Stomach (tissue), 9 donors: Measurements from ENCODE around the gene ARL15. TPM values are rescaled to one million over a fixed set of nuclear protein-coding genes. Genes with fewer than 3 reads are reported as not detected.

Source experiments
- DNase-seq, 2 donors: peaks; one replicate each; pipeline versions ENCODE4 v3.0.0 to v3.0.0-alpha.2; 2013 to 2019
- H3K27ac ChIP-seq, 5 donors: fragments of 200-600 bp in 4 of 5; sonication (generic) in 4 of 5; one replicate each; pipeline ENCODE4 v1.5.1; 2013 to 2019; ENCODE audit warnings: mild to moderate bottlenecking in 1 of 5, moderate library complexity in 1 of 5
- H3K27me3 ChIP-seq, 3 donors: fragments of 200-600 bp; sonication (generic); one replicate each; pipeline ENCODE4 v1.5.1; 2017 to 2019; ENCODE audit warnings: mixed run types in 1 of 3
- H3K36me3 ChIP-seq, 4 donors: fragments of 200-600 bp; sonication (generic); 1 replicate in 3 of 4; 2 replicates in 1 of 4; pipeline ENCODE4 v1.5.1; 2016 to 2019
- H3K4me1 ChIP-seq, 4 donors: fragments of 200-600 bp; sonication (generic); one replicate each; pipeline ENCODE4 v1.5.1; 2016 to 2019
- H3K4me3 ChIP-seq, 4 donors: fragments of 200-600 bp; sonication (generic) in 3 of 4; one replicate each; pipeline ENCODE4 v1.5.1; 2016 to 2019; ENCODE audit warnings: mild to moderate bottlenecking in 1 of 4
- H3K9me3 ChIP-seq, 4 donors: fragments of 200-600 bp; sonication (generic); one replicate each; pipeline ENCODE4 v1.5.1; 2016 to 2019
- EP300 ChIP-seq: sonication (generic); formaldehyde crosslinking; IDR thresholded peaks from one replicate; pipeline ENCODE4 v1.6.1; 2017; ENCODE audit warnings: antibody characterized with exemption
- POLR2A ChIP-seq, 4 donors: fragments of 450-650 bp; IDR thresholded peaks; one replicate each; pipeline ENCODE4 v1.6.1; 2016; ENCODE audit warnings: antibody characterized with exemption in 4 of 4, control low read depth in 2 of 4, mild to moderate bottlenecking in 1 of 4, moderate library complexity in 1 of 4
- POLR2AphosphoS5 ChIP-seq, 3 donors: sonication (generic); formaldehyde crosslinking; IDR thresholded peaks; one replicate each; pipeline ENCODE4 v1.6.1; 2016; ENCODE audit warnings: antibody characterized with exemption in 3 of 3
- WGBS, 5 donors: extraction: QIAGEN DNeasy Blood & Tissue Kit in 3 of 5; methylation state at CpG; one replicate each; pipeline versions ENCODE4 v1.1.5 to v1.1.7; 2013 to 2018; 5-methylcytosine and 5-hydroxymethylcytosine counted together
- intact Hi-C: fragments of 100-400 bp; cut with DNase I; formaldehyde crosslinking; loops from one replicate; pipeline ENCODE4 v1.15.1; 2023; ENCODE audit warnings: low total_unique reads
- polyA plus RNA-seq, 3 donors: library from polyadenylated mRNA; stranded (reverse); fragments of 200-250 nt; gene quantifications; one replicate each; pipeline ENCODE4 v1.2.3, GENCODE V29; 2013
- total RNA-seq, 5 donors: library from RNA; depleted of rRNA; stranded (reverse); fragments of >200 nt; gene quantifications; one replicate each; pipeline versions ENCODE4 v1.1.0 to v1.2.3, GENCODE V29; 2014 to 2016
- TF ChIP-seq, protein P1 (sequence below), 7 experiments: fragments of 450-650 bp in 4 of 7; fragments of 200-600 bp in 3 of 7; sonication (generic) in 3 of 7; IDR thresholded peaks; one replicate each; pipeline ENCODE4 v1.5.1; 2016 to 2019; ENCODE audit warnings: antibody characterized with exemption in 7 of 7, control low read depth in 2 of 7, mild to moderate bottlenecking in 1 of 7
- donor health status: healthy with polysubstance abuse.
- donor health status: Bipolar disorder and iron deficiency.
- donor health status: healthy.

ARL15 gene
- total and polyA plus RNA-seq, 8 donors = 1.7 to 72.7 (median 12.6) TPM

DNA sequence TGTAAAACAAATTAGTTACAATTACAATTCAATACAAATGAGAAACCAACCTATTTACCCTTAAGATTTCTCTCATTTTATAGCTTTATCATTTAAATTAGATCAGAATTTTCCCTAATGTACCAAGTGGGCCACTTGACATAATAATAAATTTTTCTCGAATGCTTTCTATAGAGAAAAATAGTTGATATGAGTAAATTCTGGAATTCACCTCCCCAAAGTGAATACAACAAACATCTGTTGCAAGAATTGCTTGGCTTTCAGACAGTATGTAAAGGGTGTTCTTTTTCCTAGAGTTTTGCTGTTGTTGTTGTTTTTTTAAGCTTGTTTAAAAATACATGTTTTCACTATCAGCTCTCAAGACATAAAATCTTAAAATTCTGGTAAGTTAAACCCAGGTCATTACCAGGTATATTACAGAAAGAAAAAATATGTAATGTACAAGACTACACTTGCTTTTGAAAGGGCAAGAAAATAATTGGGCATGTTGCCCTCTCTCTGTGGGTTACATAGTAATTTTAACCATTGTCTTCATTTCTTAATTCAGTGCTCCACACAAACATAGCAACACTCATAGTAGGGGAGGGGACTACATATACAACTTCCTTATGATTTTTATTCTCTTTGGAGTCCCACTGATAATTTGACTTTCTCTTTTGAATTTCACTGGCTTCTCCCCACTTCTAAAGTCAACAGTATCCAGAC, 200.6 kb downstream of the ARL15 start:
- 79 to 86% (median 81%) methylated on average over 1 of the region's 1 CpG for WGBS, 5 donors
- intact Hi-C loops = no loop called here
- TF ChIP-seq POLR2AphosphoS5 (IDR thresholded peaks at IDR 0.05) (no peak), POLR2A (IDR thresholded peaks at IDR 0.05) (no peak), EP300 (no peak)
- TF ChIP-seq, protein P1, sequence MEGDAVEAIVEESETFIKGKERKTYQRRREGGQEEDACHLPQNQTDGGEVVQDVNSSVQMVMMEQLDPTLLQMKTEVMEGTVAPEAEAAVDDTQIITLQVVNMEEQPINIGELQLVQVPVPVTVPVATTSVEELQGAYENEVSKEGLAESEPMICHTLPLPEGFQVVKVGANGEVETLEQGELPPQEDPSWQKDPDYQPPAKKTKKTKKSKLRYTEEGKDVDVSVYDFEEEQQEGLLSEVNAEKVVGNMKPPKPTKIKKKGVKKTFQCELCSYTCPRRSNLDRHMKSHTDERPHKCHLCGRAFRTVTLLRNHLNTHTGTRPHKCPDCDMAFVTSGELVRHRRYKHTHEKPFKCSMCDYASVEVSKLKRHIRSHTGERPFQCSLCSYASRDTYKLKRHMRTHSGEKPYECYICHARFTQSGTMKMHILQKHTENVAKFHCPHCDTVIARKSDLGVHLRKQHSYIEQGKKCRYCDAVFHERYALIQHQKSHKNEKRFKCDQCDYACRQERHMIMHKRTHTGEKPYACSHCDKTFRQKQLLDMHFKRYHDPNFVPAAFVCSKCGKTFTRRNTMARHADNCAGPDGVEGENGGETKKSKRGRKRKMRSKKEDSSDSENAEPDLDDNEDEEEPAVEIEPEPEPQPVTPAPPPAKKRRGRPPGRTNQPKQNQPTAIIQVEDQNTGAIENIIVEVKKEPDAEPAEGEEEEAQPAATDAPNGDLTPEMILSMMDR (IDR thresholded peaks at IDR 0.05) = no peak

DNA sequence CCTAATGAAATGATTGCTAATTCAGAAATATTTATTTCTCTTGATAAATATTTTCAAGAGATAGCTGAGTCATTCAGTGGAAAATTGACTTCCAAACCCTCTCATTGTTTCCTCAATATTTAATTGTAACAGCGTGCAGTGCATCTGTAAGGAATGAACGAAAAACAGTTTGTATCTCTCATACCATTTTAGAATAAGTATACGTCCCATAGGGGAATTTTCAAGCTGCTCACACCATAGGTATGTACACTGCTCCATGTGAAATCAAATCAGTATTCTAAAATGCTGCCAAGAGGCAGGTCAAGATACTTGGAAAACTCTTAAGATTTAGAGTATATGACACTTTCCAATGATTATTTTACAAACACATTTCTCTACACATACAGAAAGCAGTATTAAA, 202.2 kb downstream of the ARL15 start:
- Histone ChIP-seq H3K9me3 (no peaks in the 10 kb centered on the region), H3K27me3 (no peaks in the 10 kb centered on the region), H3K4me1 (no peaks in the 10 kb centered on the region), H3K27ac (no peak overlapping the region), H3K4me3 (no peak overlapping the region), H3K36me3 (peaks cover 0 to 7% (median 4%) of the 10 kb centered on the region in 4 donors)
- no peak for DNase-seq
- TF ChIP-seq EP300 (no peak), POLR2AphosphoS5 (IDR thresholded peaks at IDR 0.05) (no peak), POLR2A (IDR thresholded peaks at IDR 0.05) (no peak)
- TF ChIP-seq, protein P1 (IDR thresholded peaks at IDR 0.05) = no peak
- intact Hi-C loops = no loop called here
- 69 to 94% (median 94%) methylated on average over 3 of the region's 3 CpGs for WGBS, 5 donors

More for the DNA sequence above, 200.6 kb downstream of the ARL15 start:
- H3K9me3 ChIP-seq = no peaks in the 10 kb centered on the region
- no peak for DNase-seq
- H3K4me1 ChIP-seq = no peaks in the 10 kb centered on the region
- H3K27ac ChIP-seq = no peak overlapping the region
- H3K36me3 ChIP-seq = peaks cover 0 to 8% (median 4%) of the 10 kb centered on the region in 4 donors
- H3K4me3 ChIP-seq = no peak overlapping the region
- no peaks in the 10 kb centered on the region for H3K27me3 ChIP-seq

DNA sequence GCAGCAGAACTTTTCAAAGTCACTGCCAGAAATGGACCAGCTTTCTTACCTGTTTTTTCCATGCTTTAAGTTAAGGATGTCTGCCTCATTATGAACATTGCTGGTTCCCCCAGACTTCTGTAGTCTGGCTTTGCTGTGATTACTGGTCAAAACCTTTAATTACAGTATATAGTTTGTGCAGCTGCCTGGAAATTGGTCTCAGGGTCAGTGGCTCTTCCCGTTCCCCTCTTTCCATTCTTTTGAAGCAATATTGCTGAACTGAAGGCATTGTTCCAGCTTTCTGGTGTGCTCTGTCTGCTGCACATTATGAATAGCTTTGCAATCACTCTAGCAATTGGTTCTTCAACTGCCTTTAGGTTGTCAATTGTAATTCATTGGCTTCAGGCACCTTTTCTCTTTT, 206.5 kb downstream of the ARL15 start:
- WGBS, 5 donors = 65 to 80% (median 68%) methylated on average over 1 of the region's 1 CpG
- no peaks in the 10 kb centered on the region for H3K9me3 ChIP-seq
- intact Hi-C loops = no loop called here
- no peaks in the 10 kb centered on the region for H3K27me3 ChIP-seq
- TF ChIP-seq POLR2A (IDR thresholded peaks at IDR 0.05) (no peak), EP300 (no peak), POLR2AphosphoS5 (IDR thresholded peaks at IDR 0.05) (no peak)
- TF ChIP-seq, protein P1 (IDR thresholded peaks at IDR 0.05) = no peak
- no peak overlapping the region for H3K4me3 ChIP-seq
- DNase-seq = no peak
- no peaks in the 10 kb centered on the region for H3K4me1 ChIP-seq
- no peaks in the 10 kb centered on the region for H3K36me3 ChIP-seq
- no peak overlapping the region for H3K27ac ChIP-seq

DNA sequence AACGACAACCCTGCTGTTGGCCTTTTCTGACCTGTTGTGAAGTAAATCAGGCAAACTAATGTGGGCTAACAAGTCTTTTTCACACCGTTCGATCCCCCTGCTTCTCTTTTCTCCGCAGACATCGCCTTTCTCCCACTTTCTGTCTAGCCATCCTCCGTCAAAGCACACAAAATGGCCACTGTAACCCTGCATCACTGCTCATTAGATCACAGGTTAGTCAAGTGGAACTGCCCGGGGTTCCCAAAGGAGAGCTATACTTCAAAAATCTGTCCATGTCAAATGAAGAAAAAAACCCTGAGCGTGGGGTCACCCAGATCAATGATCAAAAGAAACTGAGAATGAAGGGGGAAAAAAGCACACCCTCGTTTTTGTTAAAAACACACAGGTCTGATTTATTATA, 212.1 kb downstream of the ARL15 start:
- H3K27me3 ChIP-seq = no peaks in the 10 kb centered on the region
- TF ChIP-seq POLR2A (IDR thresholded peaks at IDR 0.05) (no peak), EP300 (no peak), POLR2AphosphoS5 (IDR thresholded peaks at IDR 0.05) (no peak)
- TF ChIP-seq, protein P1 (IDR thresholded peaks at IDR 0.05) = no peak
- WGBS, 5 donors = 90 to 94% (median 93%) methylated on average over 9 of the region's 9 CpGs
- H3K4me3 ChIP-seq = no peak overlapping the region
- no peaks in the 10 kb centered on the region for H3K9me3 ChIP-seq
- no peaks in the 10 kb centered on the region for H3K36me3 ChIP-seq
- no peak for DNase-seq
- intact Hi-C loops = no loop called here
- H3K27ac ChIP-seq = no peak overlapping the region
- no peaks in the 10 kb centered on the region for H3K4me1 ChIP-seq
